GM12801 (cell line): ENCODE data around the gene PODXL.

Experiments used
- CTCF ChIP-seq: IDR thresholded peaks from one replicate; pipeline ENCODE4 v1.5.1; 2011; ENCODE audit warnings: control low read depth; ENCODE audit not compliant: insufficient read length; ENCODE audit errors: extremely low read depth

Gene PODXL

GRCh38 chr7:131487217-131487616 is 69.2 kb downstream of the PODXL start:
- TF ChIP-seq CTCF, result no peak

GRCh38 chr7:131486346-131486745 is 70.1 kb downstream of the PODXL start:
- TF ChIP-seq CTCF, result no peak

- no peak for TF ChIP-seq CTCF
Observed at GRCh38 chr7:131483586-131483985, 72.8 kb downstream of the PODXL start.

GRCh38 chr7:131482800-131483199 is 73.6 kb downstream of the PODXL start:
- no peak for TF ChIP-seq CTCF

- TF ChIP-seq CTCF, result no peak
Observed at GRCh38 chr7:131480384-131481315, 75.8 kb downstream of the PODXL start.

- TF ChIP-seq CTCF, result no peak
Observed at GRCh38 chr7:131476740-131477139, 79.7 kb downstream of the PODXL start.

- TF ChIP-seq CTCF, result no peak
Observed at GRCh38 chr7:131471250-131472004, 85.0 kb downstream of the PODXL start.
